H1 (cell line): ENCODE measurements around the gene BCL2L13. TPM values are rescaled to one million over a fixed set of nuclear protein-coding genes. Genes with fewer than 3 reads are reported as not detected.

Source experiments
- CTCF ChIA-PET: fragments of 300-600 bp; sonication (Branson Sonifier 250); formaldehyde crosslinking; loops from one replicate; lab custom pipeline; 2021; ENCODE audit not compliant: partially characterized antibody; lab: Charles Lee
- POLR2A ChIA-PET: fragments of 300-600 bp; sonication (Branson Sonifier 250); formaldehyde crosslinking; loops from one replicate; lab custom pipeline; 2021; ENCODE audit warnings: inconsistent platforms; ENCODE audit not compliant: partially characterized antibody; lab: Charles Lee
- DNase-seq, 2 experiments: peaks; one replicate each; pipeline versions ENCODE4 v3.0.0 to v3.0.0-alpha.2; 2010 to 2022; ENCODE audit warnings: low spot score in 2 of 2, low read depth in 1 of 2, mixed read lengths in 1 of 2
- FAIRE-seq: peaks from 2 replicates; lab custom pipeline; 2011; peaks lifted over from hg19 to GRCh38; lab: Jason Lieb, UNC
- H2AFZ ChIP-seq: 2 replicates; pipeline ENCODE4 v1.8.1; 2012; ENCODE audit warnings: low read length, inconsistent platforms
- H2AK5ac ChIP-seq: 2 replicates; pipeline ENCODE4 v1.6.1; 2013; ENCODE audit warnings: low read depth, low read length
- H2BK120ac ChIP-seq: replicated peaks from 2 replicates; pipeline ENCODE3; 2013; ENCODE audit warnings: low read depth, low read length, inconsistent platforms
- H2BK12ac ChIP-seq: 2 replicates; pipeline ENCODE4 v1.6.1; 2013; ENCODE audit warnings: low read depth, low read length
- H2BK15ac ChIP-seq: 2 replicates; pipeline ENCODE4 v1.6.1; 2013; ENCODE audit warnings: low read length
- H2BK20ac ChIP-seq: 2 replicates; pipeline ENCODE4 v1.6.1; 2013; ENCODE audit warnings: low read length
- H2BK5ac ChIP-seq: 2 replicates; pipeline ENCODE4 v1.6.1; 2013; ENCODE audit warnings: low read depth, low read length
- H3K14ac ChIP-seq: 2 replicates; pipeline ENCODE4 v1.6.1; 2013; ENCODE audit warnings: inconsistent platforms; ENCODE audit not compliant: insufficient read length
- H3K18ac ChIP-seq: 2 replicates; pipeline ENCODE4 v1.6.1; 2013; ENCODE audit warnings: low read length; ENCODE audit errors: extremely low read depth
- H3K23ac ChIP-seq: 2 replicates; pipeline ENCODE4 v1.6.1; 2013; ENCODE audit warnings: inconsistent platforms; ENCODE audit not compliant: insufficient read length
- H3K23me2 ChIP-seq: 2 replicates; pipeline ENCODE4 v1.6.1; 2013; ENCODE audit warnings: low read depth, low read length
- H3K27ac ChIP-seq: 2 replicates; pipeline ENCODE4 v1.6.1; 2011; ENCODE audit warnings: low read depth, low read length, inconsistent platforms
- H3K27me3 ChIP-seq, 4 experiments: replicated peaks in 1 of 4; 1 replicate in 1 of 4; 2 replicates in 3 of 4; pipeline versions ENCODE4 v1.6.1 to v1.8.1; 2011 to 2013; ENCODE audit warnings: low read length in 3 of 4, mild to moderate bottlenecking in 3 of 4, inconsistent platforms in 2 of 4, mixed read lengths in 2 of 4, moderate library complexity in 1 of 4; ENCODE audit not compliant: control insufficient read depth in 3 of 4, insufficient read depth in 3 of 4; ENCODE audit errors: extremely low read depth in 1 of 4
- H3K36me3 ChIP-seq, 4 experiments: 2 replicates each; pipeline versions ENCODE4 v1.6.1 to v1.8.1; 2011 to 2013; ENCODE audit warnings: mild to moderate bottlenecking in 4 of 4, low read length in 3 of 4, moderate library complexity in 2 of 4, control low read depth in 1 of 4, inconsistent platforms in 1 of 4; ENCODE audit not compliant: insufficient read depth in 4 of 4, control insufficient read depth in 2 of 4
- H3K4ac ChIP-seq: replicated peaks from 2 replicates; pipeline ENCODE3; 2013; ENCODE audit warnings: low read length, low read depth, mixed read lengths, inconsistent platforms; ENCODE audit not compliant: insufficient read length
- H3K4me1 ChIP-seq, 4 experiments: replicated peaks in 1 of 4; 1 replicate in 1 of 4; 2 replicates in 3 of 4; pipeline versions ENCODE4 v1.6.1 to v1.8.1; 2011 to 2013; ENCODE audit warnings: low read length in 3 of 4, inconsistent platforms in 2 of 4, mixed read lengths in 1 of 4; ENCODE audit not compliant: insufficient read depth in 4 of 4, control insufficient read depth in 3 of 4
- H3K4me2 ChIP-seq, 2 experiments: 2 replicates each; pipeline versions ENCODE4 v1.6.1 to v1.8.1; 2011 to 2013; ENCODE audit warnings: low read depth in 2 of 2, low read length in 2 of 2, control low read depth in 1 of 2, inconsistent platforms in 1 of 2, mild to moderate bottlenecking in 1 of 2; ENCODE audit not compliant: insufficient read depth in 1 of 2
- H3K4me3 ChIP-seq, 4 experiments: fragments of 200-600, 300-600 bp in 1 of 4; sonication (generic), shearing (Covaris generic), sonication (Bioruptor Twin) in 1 of 4; 2 replicates each; pipeline versions ENCODE4 v1.5.1 to v1.8.1; 2011 to 2016; ENCODE audit warnings: low read length in 4 of 4, low read depth in 3 of 4, control low read depth in 2 of 4, inconsistent platforms in 2 of 4, mild to moderate bottlenecking in 2 of 4, mixed read lengths in 1 of 4, moderate library complexity in 1 of 4; ENCODE audit not compliant: insufficient read depth in 2 of 4; ENCODE audit errors: extremely low read depth in 1 of 4
- H3K56ac ChIP-seq: replicated peaks from 2 replicates; pipeline ENCODE3; 2013; ENCODE audit warnings: low read depth, mild to moderate bottlenecking, mixed read lengths, low read length, inconsistent platforms; ENCODE audit not compliant: insufficient read length
- H3K79me1 ChIP-seq: 2 replicates; pipeline ENCODE4 v1.6.1; 2013; ENCODE audit warnings: low read depth, low read length, control low read depth
- H3K79me2 ChIP-seq, 2 experiments: 2 replicates each; pipeline versions ENCODE4 v1.6.1 to v1.8.1; 2012 to 2013; ENCODE audit warnings: low read length in 2 of 2, mild to moderate bottlenecking in 2 of 2, inconsistent platforms in 1 of 2; ENCODE audit not compliant: insufficient read depth in 2 of 2, control insufficient read depth in 1 of 2
- H3K9ac ChIP-seq, 4 experiments: replicated peaks in 1 of 4; 1 replicate in 1 of 4; 2 replicates in 3 of 4; pipeline versions ENCODE4 v1.6.1 to v1.8.1; 2011 to 2013; ENCODE audit warnings: low read depth in 3 of 4, low read length in 3 of 4, control low read depth in 2 of 4, mild to moderate bottlenecking in 2 of 4, moderate library complexity in 2 of 4, inconsistent platforms in 1 of 4; ENCODE audit errors: extremely low read depth in 1 of 4
- H3K9me3 ChIP-seq, 2 experiments: 2 replicates each; pipeline versions ENCODE4 v1.6.1 to v1.8.1; 2012 to 2013; ENCODE audit warnings: mild to moderate bottlenecking in 2 of 2, moderate library complexity in 2 of 2, control low read depth in 1 of 2, inconsistent platforms in 1 of 2, low read depth in 1 of 2, low read length in 1 of 2, mixed read lengths in 1 of 2; ENCODE audit not compliant: insufficient read depth in 2 of 2
- H4K20me1 ChIP-seq, 2 experiments: replicated peaks in 1 of 2; 2 replicates each; pipeline versions ENCODE3 to v1.8.1; 2011 to 2013; ENCODE audit warnings: inconsistent platforms in 2 of 2, low read length in 2 of 2, mild to moderate bottlenecking in 1 of 2; ENCODE audit not compliant: insufficient read depth in 2 of 2, control insufficient read depth in 1 of 2
- H4K5ac ChIP-seq: 2 replicates; pipeline ENCODE4 v1.6.1; 2013; ENCODE audit warnings: low read length, low read depth, mixed read lengths, inconsistent platforms; ENCODE audit not compliant: insufficient read length
- H4K8ac ChIP-seq: 2 replicates; pipeline ENCODE4 v1.8.0; 2013; ENCODE audit warnings: mild to moderate bottlenecking, moderate library complexity, low read length, inconsistent platforms; ENCODE audit not compliant: insufficient read depth; ENCODE audit errors: extremely low read depth
- H4K91ac ChIP-seq: replicated peaks from 2 replicates; pipeline ENCODE3; 2013; ENCODE audit warnings: low read length, mixed read lengths, inconsistent platforms; ENCODE audit not compliant: insufficient read length
- BCL11A ChIP-seq, 2 experiments: IDR thresholded peaks; one replicate each; pipeline ENCODE4 v1.6.1; 2011; ENCODE audit warnings: low read depth in 2 of 2, low read length in 2 of 2, mild to moderate bottlenecking in 2 of 2
- JUN ChIP-seq: IDR thresholded peaks from 2 replicates; pipeline ENCODE4 v1.6.1; 2011; ENCODE audit warnings: low read depth, mild to moderate bottlenecking, improper control_type of control experiment, low read length
- MAFK ChIP-seq: IDR thresholded peaks from 2 replicates; pipeline ENCODE4 v1.6.1; 2012; ENCODE audit warnings: low read depth, mild to moderate bottlenecking, improper control_type of control experiment, low read length
- RNF2 ChIP-seq: fragments of 200-900, 300-1000 bp; sonication (generic); IDR thresholded peaks from 2 replicates; pipeline ENCODE4 v1.7.1; 2016; ENCODE audit warnings: borderline replicate concordance, low read depth, mild to moderate bottlenecking, antibody characterized with exemption, low read length; ENCODE audit not compliant: poor library complexity, severe bottlenecking; ENCODE audit errors: missing control alignments
- SP2 ChIP-seq: IDR thresholded peaks from 2 replicates; pipeline ENCODE4 v1.6.1; 2012; ENCODE audit warnings: mild to moderate bottlenecking, low read length, inconsistent platforms
- polyA plus RNA-seq, 7 experiments: library from polyadenylated mRNA; depleted of rRNA in 3 of 7; stranded (reverse) in 5 of 7; unstranded in 2 of 7; fragments of >200 nt in 5 of 7; fragments of 200-250 nt in 2 of 7; gene quantifications; 1 replicate in 5 of 7; 2 replicates in 1 of 7; 4 replicates in 1 of 7; pipeline versions ENCODE4 v1.2.1 to v1.2.3, GENCODE V29; 2011 to 2013; ENCODE audit warnings: missing spikeins in 2 of 7, mixed read lengths in 2 of 7
- total RNA-seq: library from RNA; stranded (reverse); fragmentation: NEBNext Ultra II Directional; extraction: Animal tissue kit (Norgen Biotek cat#: 25700); gene quantifications from 2 replicates; pipeline ENCODE4 v1.2.1, GENCODE V29; 2021

Gene BCL2L13
- total and polyA plus RNA-seq, 2 of the 8 experiments (the other 6 are each of a cell fraction or from before 2014, with no cell fraction given), result 20.7 to 35.0 TPM

DNA sequence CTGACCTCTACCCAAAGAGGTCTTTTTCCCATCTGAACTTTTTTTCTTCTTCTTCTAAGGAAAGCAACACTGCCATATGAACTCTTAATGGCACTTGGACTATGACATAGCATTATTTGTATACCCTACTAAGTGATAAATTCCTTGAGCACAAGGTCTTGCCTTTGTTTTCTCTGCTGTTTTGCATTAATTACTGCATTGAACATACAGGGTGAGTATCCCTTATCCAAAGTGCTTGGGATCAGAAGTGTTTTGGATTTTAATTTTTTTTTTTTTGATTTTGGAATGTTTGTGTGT, 86.9 kb downstream of the BCL2L13 start:
- FAIRE-seq (no peak), DNase-seq (no peak)
- Histone ChIP-seq H3K9me3 (no peaks in the 10 kb centered on the region), H3K18ac (no peak overlapping the region), H3K27ac (no peak overlapping the region), H2BK12ac (no peak overlapping the region), H2BK15ac (no peak overlapping the region), H3K56ac (no peak overlapping the region), H4K5ac (no peak overlapping the region), H3K23ac (no peak overlapping the region), H2AK5ac (no peak overlapping the region), H2BK20ac (no peak overlapping the region), H3K4me2 (no peak overlapping the region), H4K91ac (no peak overlapping the region), H3K79me2 (no peaks in the 10 kb centered on the region), H2BK5ac (no peak overlapping the region), H3K4ac (no peak overlapping the region), H3K9ac (no peak overlapping the region), H4K20me1 (no peaks in the 10 kb centered on the region), H2BK120ac (no peak overlapping the region), H2AFZ (no peak overlapping the region), H3K79me1 (no peaks in the 10 kb centered on the region; the same call in 1 of the 2 replicates), H3K14ac (no peak overlapping the region)
- CTCF ChIA-PET, result no interaction called here
- POLR2A ChIA-PET, result no interaction called here
- TF ChIP-seq BCL11A (IDR thresholded peaks at IDR 0.05; ENCODE audit: low read depth in 2 of 2, low read length in 2 of 2) (no peak), JUN (no peak), MAFK (no peak), SP2 (no peak), RNF2 (no peak)
- TF ChIP-seq, all 59 proteins: peak for 0
- Histone ChIP-seq H3K4me3 (no peak overlapping the region), H3K4me1 (no peaks in the 10 kb centered on the region), H3K27me3 (no peaks in the 10 kb centered on the region), H3K23me2 (no peaks in the 10 kb centered on the region), H4K8ac (no peak overlapping the region), H3K36me3 (peaks cover 0 to 16% (median 7%) of the 10 kb centered on the region in 4 experiments; a peak in 6 of 8 replicates)
